ENCODE results near the gene SMAD5.

SMAD5 gene

GRCh38 chr5:136222580-136223235, 90.1 kb downstream of the SMAD5 start:
- no peak for DNase-seq (ENCODE audit: low read depth in 2 of 2)

GRCh38 chr5:136225796-136226195, 93.2 kb downstream of the SMAD5 start:
- DNase-seq (ENCODE audit: low read depth in 2 of 2), result no peak

GRCh38 chr5:136226401-136226800, 93.8 kb downstream of the SMAD5 start:
- DNase-seq (ENCODE audit: low read depth in 2 of 2), result no peak

GRCh38 chr5:136228136-136228757, 95.6 kb downstream of the SMAD5 start:
- no peak for DNase-seq (ENCODE audit: low read depth in 2 of 2)

GRCh38 chr5:136230176-136230575, 97.5 kb downstream of the SMAD5 start:
- DNase-seq (ENCODE audit: low read depth in 2 of 2), result no peak

- no peak for DNase-seq (ENCODE audit: low read depth in 2 of 2)
Observed at GRCh38 chr5:136232316-136232715, 99.7 kb downstream of the SMAD5 start.
